ENCODE results near the gene CADM4. TPM values are rescaled to one million over a fixed set of nuclear protein-coding genes. Genes with fewer than 3 reads are reported as not detected.
"Not testable (repeated sequence)": the region's sequence is repeated elsewhere in the genome, so short reads cannot be mapped to it uniquely, and the experiment has no call there.

Gene CADM4
- polyA plus RNA-seq, 1 donor = 43.0 TPM

DNA sequence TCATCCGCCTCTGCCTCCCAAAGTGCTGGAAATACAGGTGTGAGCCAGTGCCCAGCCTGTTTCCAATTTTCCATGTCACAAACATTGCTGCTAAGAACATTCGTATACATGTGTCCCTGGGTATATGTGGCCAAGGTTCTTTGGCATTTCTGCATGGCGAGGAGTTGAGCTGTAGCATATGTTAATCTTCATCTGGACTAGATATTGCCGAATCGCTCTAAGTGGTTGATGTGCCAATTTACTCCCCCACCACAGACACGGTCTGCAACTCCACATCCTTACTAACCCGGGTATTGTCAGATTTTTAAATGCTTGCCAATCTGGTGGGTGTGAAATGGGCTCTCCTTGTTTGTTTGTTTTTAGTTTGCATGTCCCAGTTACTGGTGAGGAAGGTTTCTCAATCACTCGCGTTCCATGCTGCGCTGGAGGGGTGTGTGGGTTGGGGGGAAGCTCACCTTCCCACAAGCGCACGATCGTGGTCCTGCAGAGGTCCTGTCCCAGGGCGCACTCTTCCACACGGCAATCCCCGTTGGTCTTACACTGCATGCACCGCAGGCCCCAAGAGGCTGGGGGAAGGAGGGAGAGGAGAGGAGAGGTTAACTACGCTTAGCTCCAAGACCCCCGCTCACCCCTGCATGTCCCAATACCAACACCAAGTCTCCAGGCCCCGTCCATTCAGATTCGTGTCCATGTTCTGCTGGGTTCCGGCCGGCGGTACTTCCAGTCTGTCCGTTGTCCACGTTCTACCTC, 27.7 kb upstream of the CADM4 start:
- DNase-seq = no peak

- no peak for DNase-seq
These were observed 24.4 kb upstream of the CADM4 start for GRCh38 chr19:43664018-43664417.

- DNase-seq = no peak
These were observed 22.8 kb upstream of the CADM4 start for GRCh38 chr19:43662487-43662886.

- DNase-seq = no peak
These were observed 21.3 kb upstream of the CADM4 start for GRCh38 chr19:43660971-43661360.

GRCh38 chr19:43660301-43660970, 20.8 kb upstream of the CADM4 start:
- DNase-seq = no peak

GRCh38 chr19:43658494-43658893, 18.8 kb upstream of the CADM4 start:
- no peak for DNase-seq

GRCh38 chr19:43658001-43658400, 18.4 kb upstream of the CADM4 start:
- DNase-seq = no peak

DNA sequence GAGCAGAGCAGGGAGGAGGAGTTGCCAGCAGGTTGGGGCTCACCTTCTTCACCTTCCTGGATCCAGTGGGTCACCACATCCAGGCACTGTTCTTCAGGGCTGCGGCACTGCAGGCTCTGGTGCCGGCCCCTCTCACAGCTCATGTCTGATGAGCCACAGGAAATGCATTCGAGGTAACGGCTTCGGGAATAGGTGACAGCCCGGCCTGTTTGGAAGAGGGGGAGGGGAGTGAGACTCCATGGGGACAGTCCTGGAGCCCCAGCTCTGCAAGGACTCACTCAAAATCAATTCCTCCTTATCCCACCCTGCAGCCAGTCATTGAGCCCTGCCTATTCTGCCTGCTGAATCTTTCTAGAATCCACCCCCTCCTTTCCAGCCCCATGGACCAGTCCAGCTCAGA, 16.8 kb upstream of the CADM4 start:
- DNase-seq = no peak

- DNase-seq = no peak
These were observed 12.9 kb upstream of the CADM4 start for GRCh38 chr19:43652546-43652874.

- DNase-seq = peak; percentile 70
These were observed 12.3 kb upstream of the CADM4 start for GRCh38 chr19:43651758-43652545.

DNA sequence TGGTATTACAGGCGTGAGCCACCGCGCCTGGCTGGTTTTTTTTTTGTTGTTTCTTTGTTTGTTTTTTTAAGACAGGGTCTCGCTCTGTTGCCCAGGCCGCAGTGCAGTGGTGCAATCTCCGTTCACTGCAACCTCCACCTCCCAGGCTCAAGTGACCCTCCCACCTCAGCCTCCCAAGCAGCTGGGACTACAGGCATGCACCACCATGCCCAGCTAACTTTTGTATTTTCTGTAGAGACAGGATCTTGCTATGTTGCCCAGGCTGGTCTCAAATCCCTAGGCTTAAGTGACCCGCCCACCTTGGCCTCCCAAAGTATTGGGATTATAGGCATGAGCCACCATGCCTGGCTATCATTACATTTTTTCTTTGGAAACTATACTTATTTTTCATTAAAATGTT, 10.6 kb upstream of the CADM4 start:
- DNase-seq = not testable (repeated sequence)

DNA sequence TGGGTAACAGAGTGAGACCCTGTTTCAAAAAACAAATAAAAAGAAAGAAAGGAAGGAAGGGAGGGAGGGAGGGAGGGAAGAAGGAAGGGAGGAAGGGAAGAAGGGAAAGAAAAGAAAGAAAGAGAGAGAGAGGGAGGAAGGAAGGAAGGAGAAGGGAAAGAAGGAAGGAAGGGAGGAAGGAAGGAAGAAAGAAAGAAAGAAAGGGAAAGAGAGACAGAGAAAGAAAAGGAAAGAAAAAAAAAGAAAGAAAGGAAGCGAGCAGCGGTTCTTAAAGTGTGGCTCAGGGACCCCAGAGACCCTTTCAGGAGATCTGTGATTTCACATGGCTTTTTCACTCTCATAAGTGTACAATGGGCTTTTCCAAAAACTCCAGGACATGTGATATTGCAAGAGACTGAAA, 9.9 kb upstream of the CADM4 start:
- no peak for DNase-seq

GRCh38 chr19:43648633-43649032, 9.0 kb upstream of the CADM4 start:
- no peak for DNase-seq

DNA sequence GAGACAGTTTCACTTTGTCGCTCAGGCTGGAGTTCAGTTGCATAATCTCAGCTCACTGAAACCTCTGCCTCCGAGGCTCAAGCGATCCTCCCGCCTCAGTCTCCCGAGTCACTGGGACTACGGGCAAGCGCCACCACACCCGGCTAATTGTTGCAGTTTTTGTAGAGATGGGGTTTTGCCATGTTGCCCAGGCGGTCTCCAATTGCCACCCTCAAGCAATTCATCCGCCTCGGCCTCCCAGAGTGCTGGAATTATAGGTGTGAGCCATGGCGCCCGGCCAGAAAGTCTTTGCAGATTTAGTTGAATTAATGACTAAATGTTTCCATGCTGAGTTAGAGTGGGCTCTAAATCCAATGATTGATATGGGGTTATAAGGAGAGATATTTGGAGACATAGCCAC, 4.5 kb upstream of the CADM4 start:
- no peak for DNase-seq

- DNase-seq = no peak
These were observed 3.7 kb upstream of the CADM4 start for GRCh38 chr19:43643326-43643725.

DNA sequence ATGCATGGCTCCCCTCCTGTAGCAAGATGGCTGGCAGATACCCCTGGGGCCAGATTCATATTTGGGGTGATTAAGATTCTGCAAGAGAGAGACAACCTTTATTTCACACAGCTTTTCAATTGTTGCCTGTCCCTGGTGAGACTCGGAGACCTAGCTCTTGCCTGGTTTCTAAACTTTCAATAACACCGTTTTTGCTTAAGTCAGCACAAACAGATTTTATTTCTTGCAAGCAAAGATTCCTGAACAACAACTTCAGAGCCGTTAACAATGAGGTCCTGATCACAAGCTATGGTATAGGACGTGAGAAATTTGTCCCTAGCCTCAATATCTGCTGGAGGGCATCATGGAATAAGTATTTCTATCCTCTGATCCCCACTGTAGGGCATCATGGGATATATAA, 2.9 kb upstream of the CADM4 start:
- no peak for DNase-seq

DNA sequence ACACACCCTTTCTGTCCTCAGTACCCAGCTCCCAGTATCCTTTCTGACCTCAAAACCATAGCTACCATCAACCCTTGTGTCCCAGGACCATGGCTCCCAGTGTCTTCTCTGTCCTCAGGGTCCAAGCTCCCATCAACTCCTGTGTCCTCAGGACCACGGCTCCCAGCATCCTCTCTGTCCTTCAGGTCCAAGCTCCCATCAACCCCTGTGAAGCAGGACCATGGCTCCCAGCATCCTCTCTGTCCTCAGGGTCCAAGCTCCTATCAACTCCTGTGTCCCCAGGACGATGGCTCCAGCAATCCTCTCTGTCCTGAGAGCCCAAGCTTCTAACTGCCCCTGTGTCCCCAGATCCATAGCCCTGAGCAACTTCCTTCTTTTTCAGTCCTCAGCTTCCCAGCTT, 1.7 kb upstream of the CADM4 start:
- no peak for DNase-seq

- no peak for DNase-seq
These were observed 741 bp upstream of the CADM4 start for GRCh38 chr19:43640424-43640757.

- DNase-seq = no peak
These were observed 593 bp downstream of the CADM4 start for GRCh38 chr19:43638995-43639518.

GRCh38 chr19:43638214-43638994, 1.2 kb downstream of the CADM4 start:
- no peak for DNase-seq

DNA sequence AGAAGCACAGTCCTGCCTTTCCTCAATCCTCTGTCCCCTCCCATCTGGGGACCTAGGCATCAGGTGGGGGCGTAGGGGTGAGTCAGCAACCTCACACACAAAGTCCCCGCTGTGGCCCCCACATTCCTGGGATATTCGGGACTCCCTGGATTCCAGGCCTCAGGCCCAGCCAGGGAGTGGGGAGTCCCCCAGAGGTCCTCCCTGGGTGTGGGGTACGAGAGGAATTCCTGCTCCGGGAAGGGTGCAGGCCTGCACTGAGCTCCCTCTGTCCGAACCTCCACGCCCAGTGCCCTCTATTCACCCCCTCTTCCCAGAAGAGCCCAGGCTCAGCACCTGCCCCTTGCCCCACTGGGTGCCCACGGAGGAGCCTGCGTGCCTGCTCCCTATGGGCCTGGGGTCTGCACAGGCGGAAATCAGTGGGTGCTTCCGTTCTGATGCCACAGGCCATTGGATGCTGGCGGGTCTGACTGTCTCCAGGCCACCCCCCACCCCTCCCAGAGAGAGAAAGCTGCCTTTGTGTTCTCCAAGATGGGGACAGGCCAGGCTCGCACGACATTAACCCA, 3.4 kb downstream of the CADM4 start:
- no peak for DNase-seq

GRCh38 chr19:43635561-43635940, 4.1 kb downstream of the CADM4 start:
- DNase-seq = not testable (repeated sequence)
